Islet of Langerhans (tissue), 1 donor: Measurements from ENCODE around the gene SLC35G6.
"Not testable (repeated sequence)": the region's sequence is repeated elsewhere in the genome, so short reads cannot be mapped to it uniquely, and the experiment has no call there.

ENCODE experiments used
- FAIRE-seq: peaks from one replicate; lab custom pipeline; 2011; peaks lifted over from hg19 to GRCh38; lab: Jason Lieb, UNC

The SLC35G6 gene

GRCh38 chr17:7460850-7461660 lies 20.2 kb upstream of the SLC35G6 start:
- no peak for FAIRE-seq

- no peak for FAIRE-seq
Observed at GRCh38 chr17:7462474-7463371, 18.5 kb upstream of the SLC35G6 start.

DNA sequence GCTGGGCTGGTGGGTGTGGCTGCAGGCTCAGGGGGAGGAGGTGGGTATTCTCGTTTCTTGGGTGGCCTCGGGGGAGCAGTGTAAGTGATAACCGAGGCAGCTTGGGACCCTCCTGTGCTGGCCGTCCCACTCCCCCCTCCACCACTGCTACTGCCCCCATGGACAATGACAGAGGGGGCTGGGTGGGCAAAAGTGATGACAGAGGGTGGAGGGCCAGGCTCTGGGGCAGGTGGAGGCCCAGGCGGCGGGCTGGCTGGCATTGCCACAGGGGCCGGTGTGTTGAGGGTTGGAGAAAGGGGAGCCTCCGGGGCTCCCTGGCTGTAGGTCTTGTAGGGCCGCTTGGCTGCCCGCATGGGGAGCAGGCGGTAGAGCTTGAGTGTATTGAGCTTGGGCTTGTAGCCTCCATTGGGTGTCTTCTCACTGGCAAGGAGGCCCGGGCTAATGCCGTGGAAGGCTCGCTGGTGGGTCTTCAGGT lies 17.8 kb upstream of the SLC35G6 start:
- no peak for FAIRE-seq

DNA sequence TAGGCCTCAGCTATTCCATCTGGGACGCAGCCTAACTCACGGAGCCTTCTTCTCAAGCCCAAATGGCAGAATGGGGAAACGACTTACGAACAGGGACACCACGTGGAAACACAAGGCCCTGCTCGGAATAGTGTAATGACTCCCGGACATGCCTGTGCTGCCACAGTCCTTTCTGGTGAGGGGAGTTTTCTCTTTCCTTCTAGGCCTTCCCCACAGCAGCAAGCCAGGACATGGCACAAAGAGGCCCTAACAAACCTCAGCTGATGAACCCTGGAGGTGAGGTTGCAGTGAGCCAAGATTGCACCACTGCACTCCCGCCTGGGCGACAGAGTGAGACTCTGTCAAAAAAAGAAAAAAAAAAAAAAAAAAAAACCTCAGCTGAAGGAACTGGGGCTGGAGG lies 17.2 kb upstream of the SLC35G6 start:
- no peak for FAIRE-seq

DNA sequence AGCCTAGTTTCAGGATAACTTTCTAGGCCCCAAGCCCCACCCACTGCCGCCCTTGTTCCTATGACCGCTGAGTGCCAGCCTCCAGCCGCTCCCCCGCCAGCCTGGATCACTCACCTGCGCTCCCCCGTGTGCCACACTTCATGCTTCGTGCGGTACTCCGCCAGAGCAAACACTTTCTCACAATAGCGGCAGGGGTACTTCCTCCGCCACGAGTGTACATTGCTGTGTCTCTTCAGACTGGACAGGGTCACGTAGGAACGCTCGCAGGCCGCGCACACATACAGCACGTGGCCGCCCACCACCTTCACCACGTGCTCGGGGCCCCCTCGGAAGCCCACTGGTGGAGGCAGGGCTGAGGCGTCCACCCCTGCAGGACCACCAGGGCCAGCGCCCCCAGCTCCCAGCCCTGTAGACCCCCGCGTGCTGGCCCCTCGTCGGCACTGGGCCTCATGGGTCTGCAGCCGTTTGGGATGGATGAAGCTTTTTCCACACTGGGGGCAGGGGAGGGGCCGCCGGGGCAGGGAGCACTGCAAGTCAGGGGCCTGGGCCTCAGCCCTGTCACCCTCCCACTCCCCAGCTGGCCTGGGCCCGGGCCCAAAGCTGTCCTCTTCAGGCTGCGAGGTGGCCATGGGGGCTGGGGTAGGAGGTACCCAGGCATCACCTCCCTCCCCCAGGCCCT lies 15.5 kb upstream of the SLC35G6 start:
- FAIRE-seq, result no peak

GRCh38 chr17:7466318-7466638 lies 15.0 kb upstream of the SLC35G6 start:
- FAIRE-seq, result no peak

GRCh38 chr17:7466639-7467341 lies 14.5 kb upstream of the SLC35G6 start:
- no peak for FAIRE-seq

- FAIRE-seq, result no peak
Observed at GRCh38 chr17:7467498-7467897, 13.7 kb upstream of the SLC35G6 start.

GRCh38 chr17:7468290-7468689 lies 13.0 kb upstream of the SLC35G6 start:
- FAIRE-seq, result no peak

DNA sequence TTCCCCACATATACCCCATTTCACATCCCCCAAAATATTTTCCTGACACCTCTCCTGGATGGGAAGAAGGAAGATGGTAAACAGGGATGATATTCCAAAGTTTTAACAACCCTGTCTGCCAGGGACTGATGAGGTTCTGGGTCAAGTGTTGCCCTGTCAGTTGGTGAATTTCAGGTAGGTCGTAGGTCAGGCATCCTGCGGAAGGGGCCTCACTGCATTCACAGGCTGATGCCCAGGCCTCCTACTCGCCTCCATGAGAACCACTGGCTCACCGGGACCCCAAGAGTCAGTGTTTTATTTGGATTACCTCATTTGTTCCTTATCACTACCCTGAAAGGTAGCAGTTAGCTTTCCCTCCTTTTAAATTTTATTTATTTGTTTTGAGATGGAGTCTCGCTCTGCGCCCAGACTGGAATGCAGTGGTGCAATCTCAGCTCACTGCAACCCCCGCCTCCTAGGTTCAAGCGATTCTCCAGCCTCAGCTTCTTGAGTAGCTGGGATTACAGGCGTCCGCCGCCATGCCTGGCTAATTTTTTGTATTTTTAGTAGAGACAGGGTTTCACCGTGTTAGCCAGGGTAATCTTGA lies 12.3 kb upstream of the SLC35G6 start:
- FAIRE-seq, result no peak

- not testable (repeated sequence) for FAIRE-seq
Observed at GRCh38 chr17:7469843-7470242, 11.4 kb upstream of the SLC35G6 start.

GRCh38 chr17:7470457-7470973 lies 10.7 kb upstream of the SLC35G6 start:
- not testable (repeated sequence) for FAIRE-seq

- FAIRE-seq, result no peak
Observed at GRCh38 chr17:7471729-7472128, 9.5 kb upstream of the SLC35G6 start.

DNA sequence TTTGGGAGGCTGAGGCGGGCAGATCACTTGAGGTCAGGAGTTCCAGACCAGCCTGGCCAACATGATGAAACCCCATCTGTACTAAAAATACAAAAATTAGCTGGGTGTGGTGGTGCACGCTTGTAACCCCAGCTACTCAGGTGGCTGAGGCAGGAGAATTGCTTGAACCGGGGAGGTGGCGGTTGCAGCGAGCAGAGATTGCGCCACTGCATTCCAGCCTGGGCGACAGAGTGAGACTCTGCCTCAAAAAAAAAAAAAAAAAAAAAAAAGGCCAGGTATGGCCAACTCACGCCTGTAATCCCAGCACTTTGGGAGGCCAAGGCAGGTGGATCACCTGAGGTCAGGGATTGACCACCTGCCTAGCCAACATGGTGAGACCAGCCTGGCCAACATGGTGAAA lies 6.5 kb upstream of the SLC35G6 start:
- FAIRE-seq, result not testable (repeated sequence)

DNA sequence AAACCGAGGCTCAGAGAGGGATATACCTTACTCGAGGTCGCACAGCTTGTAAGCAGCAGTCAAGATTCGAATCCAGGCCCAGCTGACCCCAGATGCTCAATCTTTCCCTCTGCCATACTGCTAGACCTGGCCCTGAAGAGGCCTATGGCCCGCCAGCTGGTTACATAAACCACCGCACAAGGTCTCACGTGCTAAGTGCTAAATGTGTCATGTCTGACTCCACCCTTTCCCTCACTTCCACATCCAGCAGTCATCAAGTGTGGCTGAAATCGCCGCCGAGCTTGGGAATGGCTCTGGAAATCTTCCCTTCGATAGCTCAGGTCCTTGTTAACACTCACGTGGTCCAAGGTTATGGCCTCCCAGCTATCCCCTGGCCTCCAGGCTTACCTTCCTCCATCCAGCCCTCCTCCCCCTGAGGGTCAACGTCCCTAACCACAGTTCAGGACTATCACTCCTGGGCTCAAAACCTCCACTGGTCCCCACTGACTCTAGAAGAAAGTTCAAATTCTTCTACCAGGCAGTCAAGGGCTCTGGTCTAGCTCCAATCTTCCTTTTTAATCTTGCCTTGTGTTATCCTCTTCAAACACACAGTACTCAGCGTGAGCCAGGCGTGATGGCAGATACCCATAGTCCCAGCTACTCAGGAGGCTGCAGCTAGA lies 5.4 kb upstream of the SLC35G6 start:
- no peak for FAIRE-seq

DNA sequence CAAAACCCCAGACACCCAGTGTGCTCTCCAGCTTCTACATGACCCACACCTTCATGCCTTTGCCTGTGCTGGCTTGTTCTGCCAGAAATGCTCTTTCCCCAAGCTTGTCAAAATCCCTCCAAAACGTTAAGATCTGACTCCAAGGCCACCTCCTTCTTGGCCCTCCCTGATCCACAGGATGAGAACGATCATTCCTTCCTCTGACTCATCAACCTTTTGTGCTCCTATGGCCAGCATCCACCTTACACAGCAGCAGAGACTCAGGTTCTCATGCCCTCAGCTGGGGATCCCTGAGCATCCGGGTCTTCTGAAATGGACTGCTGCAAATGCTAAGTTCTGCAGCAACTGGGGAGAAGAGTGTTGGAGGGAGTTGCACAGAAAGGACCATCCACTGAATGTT lies 4.8 kb upstream of the SLC35G6 start:
- no peak for FAIRE-seq

DNA sequence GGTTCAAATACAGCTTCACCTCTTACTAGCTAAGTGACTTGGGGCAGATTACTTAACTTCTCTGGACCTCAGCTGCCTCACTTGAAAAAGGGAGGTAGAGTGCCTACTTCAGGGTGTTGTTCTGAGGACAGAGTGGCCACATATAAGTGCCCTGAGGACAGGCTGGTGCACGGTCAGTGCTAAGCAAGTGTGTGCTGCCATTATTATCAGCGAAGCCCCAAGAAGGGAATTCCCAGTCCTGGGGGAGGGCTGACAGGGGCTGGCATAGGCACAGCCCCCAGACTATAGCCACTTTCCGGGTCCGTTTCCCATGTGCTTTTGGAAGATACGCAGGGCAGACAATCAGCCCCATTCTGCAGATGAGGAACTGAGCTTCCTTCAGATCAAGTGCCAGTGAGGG lies 4.3 kb upstream of the SLC35G6 start:
- no peak for FAIRE-seq

DNA sequence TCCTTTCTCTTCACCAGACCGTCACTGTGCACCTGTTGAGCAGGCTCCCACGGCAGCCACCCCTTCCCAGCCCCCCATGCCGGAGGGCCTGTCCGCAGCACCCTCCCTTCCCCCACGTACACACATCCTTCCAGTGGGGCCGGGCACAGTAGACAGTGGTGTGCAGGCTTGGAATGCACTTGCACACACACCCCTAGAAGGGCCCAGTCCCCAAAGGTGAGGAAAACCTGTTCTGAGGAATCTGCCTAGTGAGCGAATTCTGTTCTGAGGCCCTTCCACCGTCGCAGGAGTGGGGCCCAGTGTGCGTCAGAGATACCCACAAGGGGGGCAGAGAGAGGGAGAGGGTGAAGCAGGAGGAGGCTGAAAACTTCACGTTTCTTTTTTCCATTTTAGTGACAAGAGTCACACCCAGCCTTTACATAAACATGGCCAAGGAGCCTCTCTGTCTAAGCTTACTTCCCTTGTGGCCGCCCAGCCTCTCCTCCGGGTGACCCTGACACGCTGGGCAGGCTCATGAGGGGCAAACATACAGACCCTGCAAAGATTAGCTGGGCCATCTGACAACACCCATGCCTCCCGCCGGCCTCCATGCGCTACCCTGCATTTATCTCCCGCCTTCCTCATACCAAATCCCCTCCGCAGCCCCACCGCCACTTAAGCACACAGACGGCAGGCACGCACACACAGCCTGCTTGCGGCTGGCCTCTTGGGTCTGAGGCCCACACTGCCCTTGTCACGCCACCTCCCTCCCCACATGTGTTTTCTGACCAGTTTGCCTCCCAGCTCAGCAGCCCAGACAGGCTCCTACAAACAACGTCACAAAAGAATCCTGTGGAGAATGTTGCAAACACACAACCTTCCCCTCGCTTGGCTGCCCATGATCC lies 3.6 kb upstream of the SLC35G6 start:
- no peak for FAIRE-seq

- FAIRE-seq, result no peak
Observed at GRCh38 chr17:7478276-7479212, 2.7 kb upstream of the SLC35G6 start.
